ENCODE data around the gene SSTR5. TPM values are rescaled to one million over a fixed set of nuclear protein-coding genes. Genes with fewer than 3 reads are reported as not detected.

SSTR5 gene
- total and polyA plus RNA-seq, 2 of the 4 experiments (the other 2 are of a cell fraction): not detected

GRCh38 chr16:1080801-1081733 is 8.5 kb downstream of the SSTR5 start:
- BruUV-seq (replicated peaks): no TSS peak
- H3K4me2 ChIP-seq (ENCODE audit: low read depth, low read length): no peak overlapping the region
- H3K9me3 ChIP-seq (ENCODE audit: control insufficient read depth, insufficient read depth, low read length): peaks cover 21% of the 10 kb centered on the region
- peaks cover 30% of the 10 kb centered on the region for H3K27me3 ChIP-seq (ENCODE audit: control insufficient read depth, insufficient read depth, low read length)
- in situ Hi-C loops (cut with MboI; ENCODE audit: low sequenced_read_pairs) (no loop called here), intact Hi-C loops (cut with micrococcal nuclease) (no loop called here), dilution Hi-C loops (cut with HindIII; ENCODE audit: low sequenced_read_pairs, unreplicated experiment) (no loop called here)
- H2BK5ac ChIP-seq (ENCODE audit: low read depth, low read length, poor library complexity, severe bottlenecking): no peak overlapping the region
- H3K9ac ChIP-seq (ENCODE audit: low read depth, low read length): no peak overlapping the region
- H4K5ac ChIP-seq (ENCODE audit: low read depth, low read length): no peak overlapping the region
- no peaks in the 10 kb centered on the region for H3K79me1 ChIP-seq (ENCODE audit: low read depth in 1 of 2, low read length in 2 of 2)
- H4K91ac ChIP-seq (ENCODE audit: insufficient read depth, low read depth, low read length): no peak overlapping the region
- no peak overlapping the region for H3K27ac ChIP-seq (ENCODE audit: insufficient read depth, low read length)
- H2BK120ac ChIP-seq (ENCODE audit: low read depth, low read length): no peak overlapping the region
- H3K56ac ChIP-seq (ENCODE audit: extremely low read depth, insufficient read depth, low read length): no peak overlapping the region
- no peak for TF ChIP-seq BHLHE40 (IDR thresholded peaks at IDR 0.05; ENCODE audit: low read depth, low read length)
- no peak for TF ChIP-seq CEBPB (IDR thresholded peaks at IDR 0.05; ENCODE audit: low read depth, low read length)
- no peak for TF ChIP-seq RCOR1 (IDR thresholded peaks at IDR 0.05; ENCODE audit: insufficient replicate concordance, low read length)
- TF ChIP-seq CHD1 (IDR thresholded peaks at IDR 0.05; ENCODE audit: low read depth, low read length): no peak
- no peak for TF ChIP-seq POLR2A (IDR thresholded peaks at IDR 0.05; ENCODE audit: low read depth, low read length)
- H3K18ac ChIP-seq (ENCODE audit: low read depth, low read length): no peak overlapping the region
- no peak overlapping the region for H4K8ac ChIP-seq (ENCODE audit: low read depth in 2 of 2, low read length in 2 of 2)
- DNase-seq (no peak), ATAC-seq (ENCODE audit: low read depth) (peak; percentile 38; the same call in 1 of the 2 replicates)
- H2AK5ac ChIP-seq (ENCODE audit: low read depth, low read length): no peak overlapping the region
- H3K4ac ChIP-seq (ENCODE audit: low read depth, low read length): no peak overlapping the region
- H3K36me3 ChIP-seq (ENCODE audit: control insufficient read depth, insufficient read depth, low read length): no peaks in the 10 kb centered on the region
- POLR2A ChIA-PET (ENCODE audit: unreplicated experiment): no interaction called here
- no peak overlapping the region for H3K14ac ChIP-seq (replicated peaks; ENCODE audit: low read depth, low read length)
- WGBS, 2 experiments (ENCODE audit: extremely low coverage in 2 of 2, insufficient read length in 1 of 2): 9% methylated on average over 17 of the region's 42 CpGs; no CpG with 5 or more reads in 1 of the 2 experiments
- no peak overlapping the region for H2BK20ac ChIP-seq (ENCODE audit: low read depth, low read length)
- no peak overlapping the region for H2AK9ac ChIP-seq (replicated peaks; ENCODE audit: low read depth, low read length, poor library complexity)
- H3K9me1 ChIP-seq (ENCODE audit: insufficient read depth, low read length): no peaks in the 10 kb centered on the region
- H2AFZ ChIP-seq (replicated peaks; ENCODE audit: low read length, poor library complexity): no peak overlapping the region
- no peaks in the 10 kb centered on the region for H3K4me1 ChIP-seq (ENCODE audit: control insufficient read depth, insufficient read depth, low read length)
- H4K20me1 ChIP-seq (ENCODE audit: insufficient read depth, low read length): no peaks in the 10 kb centered on the region
- H3K23ac ChIP-seq (ENCODE audit: low read depth, low read length): no peak overlapping the region
- no peak overlapping the region for H2BK15ac ChIP-seq (ENCODE audit: low read depth, low read length)
- CTCF ChIA-PET: no interaction called here
- no peak overlapping the region for H3K4me3 ChIP-seq (ENCODE audit: insufficient read depth, low read depth, low read length)

Data from IMR-90 (cell line).